ENCODE data around the gene B3GAT1.

B3GAT1 gene

DNA sequence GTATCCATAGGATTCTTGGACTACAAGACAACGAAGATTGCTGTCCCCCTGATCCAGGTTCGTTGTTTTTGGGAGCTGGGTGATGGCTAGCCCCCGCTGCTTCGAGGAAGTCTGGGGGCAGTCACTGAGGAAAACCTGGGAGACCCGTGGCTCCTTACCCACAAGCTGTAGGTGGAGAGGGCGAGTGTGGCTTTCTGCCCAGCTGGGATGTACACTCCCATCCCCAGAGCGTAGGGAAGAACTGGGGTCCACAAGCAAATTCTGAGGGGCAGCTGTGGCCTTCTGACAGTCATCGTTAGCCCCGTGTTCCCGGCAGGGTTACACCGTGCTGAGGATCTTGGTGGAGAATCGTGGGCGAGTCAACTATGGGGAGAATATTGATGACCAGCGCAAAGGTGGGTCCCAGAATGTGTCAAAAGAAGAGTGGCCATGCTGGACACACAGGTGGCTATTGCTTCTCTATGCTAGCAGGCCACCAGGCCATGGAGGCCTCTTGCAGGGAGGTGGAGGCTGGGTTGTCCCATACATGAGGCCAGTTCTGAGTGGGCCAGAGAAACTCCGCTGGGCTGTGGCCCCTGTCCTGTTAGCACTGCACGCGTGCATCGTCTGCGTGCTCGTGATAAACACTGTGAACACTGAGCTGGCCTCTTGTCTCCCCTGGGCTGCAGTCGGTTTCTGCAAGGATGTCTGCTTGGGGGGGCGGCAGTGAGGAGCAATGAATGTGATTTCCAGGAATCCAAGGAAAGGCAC is 40.4 kb downstream of the B3GAT1 start:
- TF ChIP-seq, protein P1, sequence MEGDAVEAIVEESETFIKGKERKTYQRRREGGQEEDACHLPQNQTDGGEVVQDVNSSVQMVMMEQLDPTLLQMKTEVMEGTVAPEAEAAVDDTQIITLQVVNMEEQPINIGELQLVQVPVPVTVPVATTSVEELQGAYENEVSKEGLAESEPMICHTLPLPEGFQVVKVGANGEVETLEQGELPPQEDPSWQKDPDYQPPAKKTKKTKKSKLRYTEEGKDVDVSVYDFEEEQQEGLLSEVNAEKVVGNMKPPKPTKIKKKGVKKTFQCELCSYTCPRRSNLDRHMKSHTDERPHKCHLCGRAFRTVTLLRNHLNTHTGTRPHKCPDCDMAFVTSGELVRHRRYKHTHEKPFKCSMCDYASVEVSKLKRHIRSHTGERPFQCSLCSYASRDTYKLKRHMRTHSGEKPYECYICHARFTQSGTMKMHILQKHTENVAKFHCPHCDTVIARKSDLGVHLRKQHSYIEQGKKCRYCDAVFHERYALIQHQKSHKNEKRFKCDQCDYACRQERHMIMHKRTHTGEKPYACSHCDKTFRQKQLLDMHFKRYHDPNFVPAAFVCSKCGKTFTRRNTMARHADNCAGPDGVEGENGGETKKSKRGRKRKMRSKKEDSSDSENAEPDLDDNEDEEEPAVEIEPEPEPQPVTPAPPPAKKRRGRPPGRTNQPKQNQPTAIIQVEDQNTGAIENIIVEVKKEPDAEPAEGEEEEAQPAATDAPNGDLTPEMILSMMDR (IDR thresholded peaks at IDR 0.05; ENCODE audit: borderline replicate concordance, control extremely low read depth, extremely low read depth, insufficient read depth, missing control alignments) = no peak
- DNase-seq (ENCODE audit: low spot score) = no peak
- in situ Hi-C loops (cut with MboI; ENCODE audit: low sequenced_read_pairs, unreplicated experiment) = no loop called here

DNA sequence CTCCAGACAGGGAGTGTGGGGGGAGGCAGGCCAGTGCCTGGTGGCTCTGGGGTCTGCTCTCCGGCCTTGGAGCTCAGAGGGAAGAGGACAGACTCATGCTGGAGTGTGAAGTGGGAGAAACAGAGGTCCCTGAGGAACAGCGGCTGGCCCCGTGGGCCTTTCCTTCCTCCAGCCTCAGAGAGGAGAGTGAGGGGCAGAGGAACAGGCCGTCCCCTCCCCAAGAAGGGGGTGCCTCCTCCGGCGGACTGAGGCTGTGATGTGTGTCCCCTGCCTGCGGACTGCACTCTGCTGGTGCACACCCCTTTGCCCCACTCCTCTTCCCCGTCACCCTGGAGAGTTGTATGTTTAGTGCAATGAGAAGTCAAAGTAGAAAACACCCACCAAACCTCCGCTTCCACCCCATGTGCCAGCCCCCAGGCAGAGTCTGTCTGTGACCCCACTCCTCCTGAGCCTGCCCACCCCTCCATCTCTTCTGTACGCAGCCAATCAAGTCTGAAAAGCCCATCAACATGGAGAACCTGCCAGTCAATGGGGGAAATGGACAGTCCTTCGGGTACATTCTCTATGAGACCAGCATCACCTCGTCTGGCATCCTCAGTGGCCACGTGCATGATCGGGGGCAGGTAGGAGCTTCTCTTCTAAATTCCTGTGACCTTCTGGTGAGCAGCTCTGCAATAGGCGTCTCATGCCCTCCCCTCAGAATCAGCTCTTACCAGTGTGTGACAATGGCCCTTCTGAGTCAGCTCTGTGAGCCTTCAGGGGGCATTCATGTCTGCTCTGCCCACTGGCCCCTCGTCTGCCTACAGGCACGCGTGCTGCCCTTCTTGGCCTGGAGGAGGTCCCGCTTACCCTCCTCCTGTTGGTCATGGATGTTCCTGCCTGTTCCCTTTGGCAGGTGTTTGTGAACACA is 41.3 kb downstream of the B3GAT1 start:
- TF ChIP-seq, protein P1 (IDR thresholded peaks at IDR 0.05; ENCODE audit: borderline replicate concordance, control extremely low read depth, extremely low read depth, insufficient read depth, missing control alignments) = no peak
- in situ Hi-C loops (cut with MboI; ENCODE audit: low sequenced_read_pairs, unreplicated experiment) = no loop called here
- no peak for DNase-seq (ENCODE audit: low spot score)

DNA sequence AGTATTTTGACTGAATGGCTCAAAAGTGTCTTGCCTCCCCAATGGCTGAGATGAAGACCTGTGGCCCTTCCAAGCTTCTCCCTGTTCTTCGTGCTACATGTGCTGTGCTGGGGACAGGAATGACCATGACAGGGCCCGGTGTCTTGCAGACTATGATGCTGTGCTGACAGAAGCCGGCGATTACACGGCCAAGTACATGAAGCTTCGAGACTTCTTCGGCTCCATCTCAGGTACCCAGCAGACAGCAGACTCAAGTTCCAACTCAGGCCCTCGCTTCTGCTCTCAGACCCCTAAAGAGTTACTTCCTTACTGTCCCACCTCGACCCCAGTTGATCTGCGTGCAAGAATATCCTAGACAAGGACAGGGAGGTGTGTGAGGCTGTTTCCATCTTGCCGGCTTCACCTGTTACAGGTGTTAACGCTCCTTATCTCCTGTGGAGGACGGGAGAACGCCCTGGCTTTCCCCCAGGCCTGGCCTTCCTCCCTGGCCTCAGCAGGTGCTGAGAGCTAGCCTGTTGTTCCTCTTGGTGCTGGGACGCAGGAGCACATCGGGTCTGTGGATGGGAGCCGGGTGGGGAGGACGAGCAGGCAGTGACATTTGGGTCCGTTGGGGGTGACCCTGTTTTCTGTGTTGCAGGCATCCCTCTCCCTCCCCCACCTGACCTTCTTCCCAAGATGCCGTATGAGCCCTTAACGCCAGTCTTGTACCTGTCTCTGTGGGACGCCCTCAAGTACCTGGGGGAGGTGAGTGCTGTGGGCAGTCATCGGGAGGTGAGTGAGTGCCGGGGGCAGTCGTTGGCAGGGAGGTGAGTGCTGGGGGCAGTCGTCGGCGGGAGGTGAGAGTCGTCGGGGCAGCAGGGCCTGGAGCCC is 42.2 kb downstream of the B3GAT1 start:
- DNase-seq (ENCODE audit: low spot score) = no peak
- in situ Hi-C loops (cut with MboI; ENCODE audit: low sequenced_read_pairs, unreplicated experiment) = no loop called here
- TF ChIP-seq, protein P1 (IDR thresholded peaks at IDR 0.05; ENCODE audit: borderline replicate concordance, control extremely low read depth, extremely low read depth, insufficient read depth, missing control alignments) = no peak

DNA sequence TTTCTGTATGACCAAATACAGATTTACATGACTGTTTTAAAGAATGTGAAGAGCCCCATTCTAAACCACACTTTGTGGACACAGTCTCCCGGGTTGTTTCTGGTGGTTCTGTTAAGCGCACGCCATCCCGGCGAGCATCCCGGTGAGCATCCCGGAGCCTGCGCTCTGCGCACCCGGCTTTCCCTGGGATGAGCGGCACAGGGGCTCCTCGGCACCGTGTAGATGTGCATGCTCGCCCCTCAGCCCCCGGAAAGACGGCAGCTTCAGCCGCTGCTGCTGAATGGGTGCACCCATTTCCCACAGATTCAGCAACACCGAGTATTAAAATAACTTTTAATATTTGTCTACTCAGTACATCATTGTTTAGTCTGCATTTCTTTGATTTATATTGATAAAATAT is 44.3 kb downstream of the B3GAT1 start:
- in situ Hi-C loops (cut with MboI; ENCODE audit: low sequenced_read_pairs, unreplicated experiment) = no loop called here
- TF ChIP-seq, protein P1 (IDR thresholded peaks at IDR 0.05; ENCODE audit: borderline replicate concordance, control extremely low read depth, extremely low read depth, insufficient read depth, missing control alignments) = no peak
- DNase-seq (ENCODE audit: low spot score) = no peak

DNA sequence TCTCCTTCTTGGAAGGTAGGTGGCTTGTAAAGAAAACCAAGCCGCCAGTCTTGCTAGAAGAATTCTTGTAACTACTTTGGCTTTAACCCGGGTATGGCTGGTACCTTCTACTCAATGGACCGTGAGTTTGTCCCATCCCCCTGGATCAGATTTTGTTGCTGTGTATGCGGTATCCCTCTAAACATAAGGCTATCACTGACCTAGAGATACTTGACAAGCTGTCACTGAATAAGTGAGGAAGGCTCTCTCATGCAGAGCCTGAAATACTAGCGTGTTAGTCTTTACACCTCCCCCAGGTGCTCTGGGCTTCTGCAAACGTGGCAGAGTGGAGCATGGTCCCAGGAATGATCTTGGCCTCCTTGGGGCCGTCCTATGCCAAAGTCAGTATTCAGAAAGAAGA is 45.8 kb downstream of the B3GAT1 start:
- in situ Hi-C loops (cut with MboI; ENCODE audit: low sequenced_read_pairs, unreplicated experiment) = no loop called here
- DNase-seq (ENCODE audit: low spot score) = no peak
- TF ChIP-seq, protein P1 (IDR thresholded peaks at IDR 0.05; ENCODE audit: borderline replicate concordance, control extremely low read depth, extremely low read depth, insufficient read depth, missing control alignments) = no peak

Measured in GM13976 (cell line).